Skin epidermis (tissue), 12 donors: ENCODE data around the gene RAB43.
A peak's percentile ranks its signal among the peaks of the same experiment; 100 is the strongest.
"Not testable (repeated sequence)": the region's sequence is repeated elsewhere in the genome, so short reads cannot be mapped to it uniquely, and the experiment has no call there.

Experiments used
- H3K27ac ChIP-seq, 21 experiments: fragments of 200-600 bp; sonication (generic) in 11 of 21; one replicate each; pipeline ENCODE4 v1.5.0; 2020; ENCODE audit warnings: mild to moderate bottlenecking in 3 of 21, inconsistent platforms in 2 of 21, moderate library complexity in 2 of 21
- H3K4me3 ChIP-seq, 7 experiments: fragments of 200-600 bp; sonication (generic) in 2 of 7; one replicate each; pipeline ENCODE4 v1.5.0; 2020; ENCODE audit warnings: inconsistent platforms in 2 of 7, mild to moderate bottlenecking in 2 of 7, moderate library complexity in 1 of 7

The RAB43 gene

GRCh38 chr3:129123314-129124060, 1.9 kb upstream of the RAB43 start:
- Histone ChIP-seq H3K27ac (peak overlapping the region in 2 of 21 experiments; percentile 35 to 94), H3K4me3 (no peak overlapping the region)

GRCh38 chr3:129122412-129123011, 908 bp upstream of the RAB43 start:
- Histone ChIP-seq H3K4me3 (peak overlapping the region in 3 of 7 experiments; percentile 58 to 84 (median 78)), H3K27ac (peak overlapping the region in 17 of 21 experiments; percentile 42 to 95 (median 88))

- peak overlapping the region; percentile 68 to 95 (median 89) for H3K27ac ChIP-seq
Observed at GRCh38 chr3:129121016-129121791, 400 bp downstream of the RAB43 start.

GRCh38 chr3:129120254-129121004, 1.2 kb downstream of the RAB43 start:
- Histone ChIP-seq H3K4me3 (peak overlapping the region; percentile 58 to 84 (median 78)), H3K27ac (peak overlapping the region; percentile 68 to 95 (median 89))

More at GRCh38 chr3:129121016-129121791, 400 bp downstream of the RAB43 start:
- H3K4me3 ChIP-seq, result peak overlapping the region; percentile 58 to 84 (median 78)

- H3K4me3 ChIP-seq, result peak overlapping the region; percentile 58 to 84 (median 78)
- peak overlapping the region in 20 of 21 experiments; percentile 63 to 95 (median 88) for H3K27ac ChIP-seq
Observed at GRCh38 chr3:129119365-129120100, 2.1 kb downstream of the RAB43 start.

- peak overlapping the region in 1 of 7 experiments; percentile 82 for H3K4me3 ChIP-seq
- H3K27ac ChIP-seq, result peak overlapping the region in 13 of 21 experiments; percentile 13 to 95 (median 86)
Observed at GRCh38 chr3:129118745-129119144, 2.9 kb downstream of the RAB43 start.

- Histone ChIP-seq H3K27ac (peak overlapping the region in 1 of 21 experiments; percentile 53), H3K4me3 (no peak overlapping the region)
Observed at GRCh38 chr3:129117134-129117533, 4.5 kb downstream of the RAB43 start.

- Histone ChIP-seq H3K27ac (peak overlapping the region in 2 of 21 experiments; percentile 6 to 53), H3K4me3 (no peak overlapping the region)
Observed at GRCh38 chr3:129116482-129116946, 5.1 kb downstream of the RAB43 start.

GRCh38 chr3:129114455-129114854, 7.1 kb downstream of the RAB43 start:
- Histone ChIP-seq H3K4me3 (no peak overlapping the region), H3K27ac (no peak overlapping the region)

- no peak overlapping the region for H3K27ac ChIP-seq
- H3K4me3 ChIP-seq, result no peak overlapping the region
Observed at GRCh38 chr3:129112308-129113052, 9.1 kb downstream of the RAB43 start.

GRCh38 chr3:129111076-129111780, 10.4 kb downstream of the RAB43 start:
- not testable (repeated sequence) for H3K4me3 ChIP-seq, H3K27ac ChIP-seq

GRCh38 chr3:129107793-129108192, 13.8 kb downstream of the RAB43 start:
- no peak overlapping the region for H3K4me3 ChIP-seq
- no peak overlapping the region for H3K27ac ChIP-seq

GRCh38 chr3:129106866-129107565, 14.6 kb downstream of the RAB43 start:
- Histone ChIP-seq H3K27ac (no peak overlapping the region), H3K4me3 (no peak overlapping the region)

GRCh38 chr3:129106320-129106719, 15.3 kb downstream of the RAB43 start:
- H3K4me3 ChIP-seq, result no peak overlapping the region
- H3K27ac ChIP-seq, result no peak overlapping the region

- Histone ChIP-seq H3K4me3 (no peak overlapping the region), H3K27ac (no peak overlapping the region)
Observed at GRCh38 chr3:129105862-129106261, 15.7 kb downstream of the RAB43 start.

GRCh38 chr3:129104498-129105079, 17.0 kb downstream of the RAB43 start:
- Histone ChIP-seq H3K27ac (no peak overlapping the region), H3K4me3 (no peak overlapping the region)

GRCh38 chr3:129104051-129104450, 17.6 kb downstream of the RAB43 start:
- Histone ChIP-seq H3K27ac (no peak overlapping the region), H3K4me3 (no peak overlapping the region)
